Calu3 (cell line): Measurements from ENCODE around the gene POC5. TPM values are rescaled to one million over a fixed set of nuclear protein-coding genes. Genes with fewer than 3 reads are reported as not detected.

Experiments
- BruUV-seq: library from RNA; stranded (reverse); fragments of 400-500 nt; replicated peaks from 2 replicates; lab custom pipeline; 2021; lab: Mats Ljungman, UMichigan
- CTCF ChIA-PET: fragments of 300-600 bp; sonication (Branson Sonifier 250); formaldehyde crosslinking; loops from one replicate; lab custom pipeline; 2022; ENCODE audit warnings: antibody characterized with exemption; lab: Charles Lee
- DNase-seq: peaks from one replicate; pipeline ENCODE4 v3.0.0; 2022
- H3K27ac Mint-ChIP-seq: one replicate; pipeline ENCODE4 v1.8.0; 2022; ENCODE audit warnings: mixed read lengths; ENCODE audit not compliant: unreplicated experiment
- H3K27me3 Mint-ChIP-seq: one replicate; pipeline ENCODE4 v1.8.0; 2022; ENCODE audit warnings: mixed read lengths; ENCODE audit not compliant: unreplicated experiment
- H3K36me3 Mint-ChIP-seq: one replicate; pipeline ENCODE4 v1.8.0; 2022; ENCODE audit warnings: mild to moderate bottlenecking, moderate library complexity, mixed read lengths; ENCODE audit not compliant: insufficient read depth, unreplicated experiment
- H3K4me1 Mint-ChIP-seq: one replicate; pipeline ENCODE4 v1.8.0; 2022; ENCODE audit warnings: mild to moderate bottlenecking, low read depth, mixed read lengths; ENCODE audit not compliant: unreplicated experiment
- H3K4me3 Mint-ChIP-seq: one replicate; pipeline ENCODE4 v1.8.0; 2022; ENCODE audit warnings: mild to moderate bottlenecking, low read depth, moderate library complexity, mixed read lengths; ENCODE audit not compliant: unreplicated experiment
- H3K9me3 Mint-ChIP-seq: one replicate; pipeline ENCODE4 v1.8.0; 2022; ENCODE audit warnings: low read depth, mixed read lengths; ENCODE audit not compliant: unreplicated experiment
- CTCF ChIP-seq: fragments of 200-600 bp; IDR thresholded peaks from one replicate; pipeline ENCODE4 v1.8.0; 2022; ENCODE audit warnings: antibody characterized with exemption; ENCODE audit not compliant: unreplicated experiment
- intact Hi-C: fragments of 100-400 bp; cut with micrococcal nuclease; formaldehyde crosslinking; loops from one replicate; pipeline ENCODE4 v1.10.0; 2022; ENCODE audit not compliant: unreplicated experiment
- total RNA-seq: library from RNA; stranded (reverse); gene quantifications from 2 replicates; pipeline ENCODE4 v1.2.3, GENCODE V29; 2022

The POC5 gene
- total RNA-seq, 1 experiment from 2014 or later: 20.9 TPM

GRCh38 chr5:75690669-75691068, 26.6 kb downstream of the POC5 start:
- CTCF ChIA-PET: no interaction called here
- H3K36me3 Mint-ChIP-seq: peaks cover 34% of the 10 kb centered on the region

GRCh38 chr5:75686480-75686879, 30.8 kb downstream of the POC5 start:
- no peaks in the 10 kb centered on the region for H3K27me3 Mint-ChIP-seq
- H3K4me1 Mint-ChIP-seq: peaks cover 6% of the 10 kb centered on the region
- TF ChIP-seq CTCF: no peak
- DNase-seq: no peak
- H3K9me3 Mint-ChIP-seq: no peaks in the 10 kb centered on the region
- H3K36me3 Mint-ChIP-seq: peaks cover 31% of the 10 kb centered on the region
- intact Hi-C loops: loop anchor here (10.0 kb wide), 1 partner anchor 272 kb away; no protein-coding TSS in a partner anchor
- H3K4me3 Mint-ChIP-seq: no peak overlapping the region
- CTCF ChIA-PET: no interaction called here
- no peak overlapping the region for H3K27ac Mint-ChIP-seq
- no TSS peak for BruUV-seq

More at GRCh38 chr5:75690669-75691068, 26.6 kb downstream of the POC5 start:
- Mint-ChIP-seq H3K4me3 (no peak overlapping the region), H3K4me1 (peaks cover 14% of the 10 kb centered on the region), H3K27me3 (no peaks in the 10 kb centered on the region), H3K9me3 (no peaks in the 10 kb centered on the region), H3K27ac (no peak overlapping the region)
- TF ChIP-seq CTCF: no peak
- intact Hi-C loops: no loop called here
- no TSS peak for BruUV-seq
- no peak for DNase-seq

- CTCF ChIA-PET: no interaction called here
- Mint-ChIP-seq H3K27me3 (no peaks in the 10 kb centered on the region), H3K4me1 (peaks cover 6% of the 10 kb centered on the region), H3K36me3 (peaks cover 31% of the 10 kb centered on the region), H3K27ac (no peak overlapping the region), H3K9me3 (no peaks in the 10 kb centered on the region), H3K4me3 (no peak overlapping the region)
- BruUV-seq: no TSS peak
- DNase-seq: no peak
- intact Hi-C loops: loop anchor here (10.0 kb wide), 1 partner anchor 270 kb away; no protein-coding TSS in a partner anchor
- TF ChIP-seq CTCF: no peak
Measured at GRCh38 chr5:75685141-75685540, 32.1 kb downstream of the POC5 start.

GRCh38 chr5:75681125-75681830, 36.0 kb downstream of the POC5 start:
- intact Hi-C loops: loop anchor here (2.0 to 10.0 kb wide), 2 partner anchors 96 to 266 kb away; no protein-coding TSS in a partner anchor
- H3K9me3 Mint-ChIP-seq: no peaks in the 10 kb centered on the region
- peaks cover 13% of the 10 kb centered on the region for H3K36me3 Mint-ChIP-seq
- H3K4me1 Mint-ChIP-seq: no peaks in the 10 kb centered on the region
- peak overlapping the region; percentile 33 for H3K27ac Mint-ChIP-seq
- DNase-seq: no peak
- no peaks in the 10 kb centered on the region for H3K27me3 Mint-ChIP-seq
- TF ChIP-seq CTCF: peak; percentile 56
- no peak overlapping the region for H3K4me3 Mint-ChIP-seq
- BruUV-seq: no TSS peak
- CTCF ChIA-PET: interaction anchor here (0.6 to 1.6 kb wide), 7 partner anchors 12 to 274 kb away, joined by 3 to 9 read pairs (median 4); no protein-coding TSS in a partner anchor
